ENCODE measurements around the gene MBP. TPM values are rescaled to one million over a fixed set of nuclear protein-coding genes. Genes with fewer than 3 reads are reported as not detected.
A peak's percentile ranks its signal among the peaks of the same experiment; 100 is the strongest.

Gene MBP
- polyA plus RNA-seq, 1 experiment, result 5.3 TPM

- CTCF ChIA-PET, result interaction anchor here (1.1 to 2.3 kb wide), 4 partner anchors 45 to 135 kb away, joined by 3 to 17 read pairs (median 6); no protein-coding TSS in a partner anchor
- Histone ChIP-seq H3K27ac (ENCODE audit: low read depth, low read length) (no peak overlapping the region), H3K9me3 (ENCODE audit: control insufficient read depth, insufficient read depth, low read length) (no peaks in the 10 kb centered on the region), H3K27me3 (ENCODE audit: control insufficient read depth, insufficient read depth, low read length) (no peaks in the 10 kb centered on the region), H3K4me3 (ENCODE audit: low read depth, low read length) (no peak overlapping the region)
- no peak for TF ChIP-seq CTCF (IDR thresholded peaks at IDR 0.05; ENCODE audit: low read depth, low read length)
- POLR2A ChIA-PET, result no interaction called here
- no peak for DNase-seq (ENCODE audit: low read depth, low spot score)
Measured at GRCh38 chr18:76938619-76939018, 194.0 kb downstream of the MBP start.

GRCh38 chr18:76937597-76937996 is 195.0 kb downstream of the MBP start:
- DNase-seq (ENCODE audit: low read depth, low spot score), result no peak
- no peak overlapping the region for H3K27ac ChIP-seq (ENCODE audit: low read depth, low read length)
- TF ChIP-seq CTCF (IDR thresholded peaks at IDR 0.05; ENCODE audit: low read depth, low read length), result peak; percentile 46
- no peaks in the 10 kb centered on the region for H3K9me3 ChIP-seq (ENCODE audit: control insufficient read depth, insufficient read depth, low read length)
- ChIA-PET POLR2A (no interaction called here), CTCF (interaction anchor here (0.6 to 2.3 kb wide), 12 partner anchors 14 to 134 kb away, joined by 3 to 17 read pairs (median 4); no protein-coding TSS in a partner anchor)
- no peaks in the 10 kb centered on the region for H3K27me3 ChIP-seq (ENCODE audit: control insufficient read depth, insufficient read depth, low read length)
- no peak overlapping the region for H3K4me3 ChIP-seq (ENCODE audit: low read depth, low read length)

DNA sequence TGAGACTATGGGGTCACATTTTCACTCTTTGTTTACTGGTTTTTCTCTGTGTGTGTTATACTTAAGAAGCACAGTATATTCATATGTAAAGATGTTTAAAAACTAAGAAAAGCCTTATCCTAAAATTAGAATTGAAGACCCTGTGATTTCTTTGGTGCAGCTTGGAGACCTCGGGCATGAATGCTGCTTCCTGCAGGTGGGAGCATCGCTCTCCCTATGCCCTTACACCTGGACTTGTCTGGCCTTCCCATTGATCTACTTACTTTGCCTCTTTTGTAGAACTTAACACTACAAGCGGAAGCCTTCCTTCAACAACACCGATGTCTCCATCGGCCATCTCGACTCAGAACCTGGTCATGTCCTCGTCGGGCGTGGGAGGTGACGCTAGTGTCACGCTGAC is 195.7 kb downstream of the MBP start:
- DNase-seq (ENCODE audit: low read depth, low spot score), result no peak
- no peaks in the 10 kb centered on the region for H3K27me3 ChIP-seq (ENCODE audit: control insufficient read depth, insufficient read depth, low read length)
- no peak for TF ChIP-seq CTCF (IDR thresholded peaks at IDR 0.05; ENCODE audit: low read depth, low read length)
- H3K27ac ChIP-seq (ENCODE audit: low read depth, low read length), result no peak overlapping the region
- ChIA-PET POLR2A (no interaction called here), CTCF (interaction anchor here (0.6 to 2.3 kb wide), 5 partner anchors 13 to 46 kb away, joined by 3 to 17 read pairs (median 3); no protein-coding TSS in a partner anchor)
- H3K4me3 ChIP-seq (ENCODE audit: low read depth, low read length), result no peak overlapping the region
- H3K9me3 ChIP-seq (ENCODE audit: control insufficient read depth, insufficient read depth, low read length), result no peaks in the 10 kb centered on the region

DNA sequence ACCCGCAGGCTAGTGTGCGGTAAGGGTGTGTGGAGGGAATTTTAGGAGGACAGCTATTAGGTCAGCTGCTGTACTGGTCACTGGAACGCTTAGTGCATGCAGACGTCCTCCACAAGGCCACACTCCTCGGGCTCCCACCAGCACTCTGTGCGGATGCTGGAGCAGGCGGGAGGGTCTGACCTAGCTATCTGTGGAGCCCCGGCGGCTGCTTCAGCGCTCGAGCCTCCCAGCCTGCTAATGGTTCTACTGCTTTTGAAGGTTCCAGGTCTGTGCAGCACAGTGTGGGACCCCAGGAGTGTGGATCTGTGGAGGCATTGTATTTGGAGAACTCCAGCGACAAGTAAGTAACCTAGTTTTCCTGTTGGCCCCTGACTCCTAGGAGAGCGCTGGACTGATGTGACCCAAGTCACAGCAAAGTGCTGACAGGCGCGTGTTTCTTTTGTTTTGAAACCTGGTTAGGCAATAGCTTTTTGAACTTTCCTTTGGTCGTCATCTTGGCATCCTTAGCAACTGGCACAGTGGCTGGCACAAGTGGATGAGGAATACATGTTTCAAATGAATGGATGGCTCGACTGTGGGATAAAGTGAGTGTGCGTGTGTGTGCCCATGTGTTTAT is 196.8 kb downstream of the MBP start:
- DNase-seq (ENCODE audit: low read depth, low spot score), result no peak
- no peaks in the 10 kb centered on the region for H3K27me3 ChIP-seq (ENCODE audit: control insufficient read depth, insufficient read depth, low read length)
- TF ChIP-seq CTCF (IDR thresholded peaks at IDR 0.05; ENCODE audit: low read depth, low read length), result no peak
- H3K4me3 ChIP-seq (ENCODE audit: low read depth, low read length), result no peak overlapping the region
- POLR2A ChIA-PET, result no interaction called here
- CTCF ChIA-PET, result no interaction called here
- no peak overlapping the region for H3K27ac ChIP-seq (ENCODE audit: low read depth, low read length)
- no peaks in the 10 kb centered on the region for H3K9me3 ChIP-seq (ENCODE audit: control insufficient read depth, insufficient read depth, low read length)

- POLR2A ChIA-PET, result no interaction called here
Measured at GRCh38 chr18:76932026-76932819, 200.4 kb downstream of the MBP start.

More at GRCh38 chr18:76932026-76932819, 200.4 kb downstream of the MBP start:
- H3K9me3 ChIP-seq (ENCODE audit: control insufficient read depth, insufficient read depth, low read length), result no peaks in the 10 kb centered on the region
- CTCF ChIA-PET, result interaction anchor here (0.6 to 3.0 kb wide), 5 partner anchors 8 to 1367 kb away, joined by 3 to 18 read pairs (median 7); no protein-coding TSS in a partner anchor
- peak; percentile 80 for DNase-seq (ENCODE audit: low read depth, low spot score)
- no peak for TF ChIP-seq CTCF (IDR thresholded peaks at IDR 0.05; ENCODE audit: low read depth, low read length)
- peak overlapping the region; percentile 85 for H3K27ac ChIP-seq (ENCODE audit: low read depth, low read length)
- peak overlapping the region; percentile 17; the same call in 1 of the 2 replicates for H3K4me3 ChIP-seq (ENCODE audit: low read depth, low read length)
- no peaks in the 10 kb centered on the region for H3K27me3 ChIP-seq (ENCODE audit: control insufficient read depth, insufficient read depth, low read length)

Data from AG04450 (cell line).